ENCODE measurements around the gene KCNK6. TPM values are rescaled to one million over a fixed set of nuclear protein-coding genes. Genes with fewer than 3 reads are reported as not detected.
"Not testable (repeated sequence)": the region's sequence is repeated elsewhere in the genome, so short reads cannot be mapped to it uniquely, and the experiment has no call there.

Gene KCNK6
- total RNA-seq, 4 donors from 2014 or later: 0.67 to 4.4 (median 1.2) TPM

DNA sequence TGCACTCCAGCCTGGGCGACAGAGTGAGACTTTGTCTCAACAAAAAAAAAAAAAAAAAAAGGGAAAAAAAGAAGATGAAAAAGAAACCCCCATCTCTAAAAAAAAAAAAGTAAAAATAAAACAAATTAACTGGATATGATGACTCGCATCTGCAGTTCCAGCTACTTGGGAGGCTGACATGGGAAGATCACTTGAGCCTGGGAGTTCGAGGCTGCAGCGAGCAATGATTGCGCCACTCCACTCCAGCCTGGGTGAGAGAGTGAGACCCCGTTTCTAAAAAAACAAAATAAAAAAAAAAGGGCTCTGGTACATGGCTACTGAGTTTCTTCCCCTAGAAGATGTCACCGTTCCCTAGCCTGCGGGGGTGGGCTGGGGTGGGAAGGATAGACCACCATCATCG, 13.6 kb downstream of the KCNK6 start:
- intact Hi-C loops (cut with DNase I): no loop called here
- TF ChIP-seq POLR2A (IDR thresholded peaks at IDR 0.05): no peak

DNA sequence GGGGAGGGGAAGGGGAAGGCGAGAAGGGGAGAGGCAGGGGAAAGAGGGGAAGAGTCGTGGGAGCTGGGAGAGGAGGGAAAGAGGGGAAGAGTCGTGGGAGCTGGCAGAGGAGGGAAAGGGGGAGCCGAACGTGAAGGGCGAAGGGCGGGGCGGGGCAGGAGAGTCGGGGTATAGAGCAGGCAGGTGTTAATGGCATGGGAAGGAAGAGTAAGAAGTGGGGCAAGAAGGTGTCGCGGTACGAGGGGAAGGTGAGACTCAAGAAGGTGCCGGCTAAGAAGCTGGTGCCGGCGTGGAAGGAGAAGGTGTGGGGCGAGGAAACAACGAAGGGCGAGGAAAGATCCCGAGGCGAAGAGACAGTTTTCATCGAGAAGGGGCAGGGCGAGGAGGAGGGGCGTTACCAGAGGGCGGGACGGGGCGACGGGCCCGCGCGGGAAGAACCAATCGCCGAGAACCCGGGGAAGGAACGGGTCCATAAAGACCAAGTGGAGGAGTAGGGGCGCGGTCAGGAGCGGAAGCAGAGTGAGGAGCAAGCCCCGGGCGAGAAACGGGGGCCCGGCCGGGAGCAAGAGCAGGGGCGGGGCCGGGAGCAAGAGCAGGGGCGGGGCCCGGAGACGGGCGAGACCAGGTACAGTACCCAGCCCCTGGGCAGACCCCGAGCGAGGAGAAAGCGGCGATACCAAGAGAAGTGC, 16.4 kb downstream of the KCNK6 start:
- DNase-seq: peak; percentile 96
- intact Hi-C loops (cut with DNase I): loop anchor here (2.0 to 5.0 kb wide), 2 partner anchors 36 to 91 kb away; partner anchors contain the start of gene PSMD8
- WGBS, 2 donors: 1 to 2% methylated on average over 52 of the region's 52 CpGs
- TF ChIP-seq POLR2A (IDR thresholded peaks at IDR 0.05): peak in 1 of 2 donors; percentile 70
- TF ChIP-seq, protein P1, sequence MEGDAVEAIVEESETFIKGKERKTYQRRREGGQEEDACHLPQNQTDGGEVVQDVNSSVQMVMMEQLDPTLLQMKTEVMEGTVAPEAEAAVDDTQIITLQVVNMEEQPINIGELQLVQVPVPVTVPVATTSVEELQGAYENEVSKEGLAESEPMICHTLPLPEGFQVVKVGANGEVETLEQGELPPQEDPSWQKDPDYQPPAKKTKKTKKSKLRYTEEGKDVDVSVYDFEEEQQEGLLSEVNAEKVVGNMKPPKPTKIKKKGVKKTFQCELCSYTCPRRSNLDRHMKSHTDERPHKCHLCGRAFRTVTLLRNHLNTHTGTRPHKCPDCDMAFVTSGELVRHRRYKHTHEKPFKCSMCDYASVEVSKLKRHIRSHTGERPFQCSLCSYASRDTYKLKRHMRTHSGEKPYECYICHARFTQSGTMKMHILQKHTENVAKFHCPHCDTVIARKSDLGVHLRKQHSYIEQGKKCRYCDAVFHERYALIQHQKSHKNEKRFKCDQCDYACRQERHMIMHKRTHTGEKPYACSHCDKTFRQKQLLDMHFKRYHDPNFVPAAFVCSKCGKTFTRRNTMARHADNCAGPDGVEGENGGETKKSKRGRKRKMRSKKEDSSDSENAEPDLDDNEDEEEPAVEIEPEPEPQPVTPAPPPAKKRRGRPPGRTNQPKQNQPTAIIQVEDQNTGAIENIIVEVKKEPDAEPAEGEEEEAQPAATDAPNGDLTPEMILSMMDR (IDR thresholded peaks at IDR 0.05): no peak
- Histone ChIP-seq H3K4me3 (replicated peaks in 1 of 3) (peak overlapping the region; percentile 6 to 90 (median 78)), H3K27me3 (no peaks in the 10 kb centered on the region), H3K27ac (peak overlapping the region; percentile 91 to 94 (median 94)), H3K4me1 (peaks cover 9 to 15% of the 10 kb centered on the region in 2 donors), H3K36me3 (no peaks in the 10 kb centered on the region), H3K9me3 (no peaks in the 10 kb centered on the region)

More for the DNA sequence above, 13.6 kb downstream of the KCNK6 start:
- H3K36me3 ChIP-seq: no peaks in the 10 kb centered on the region
- WGBS, 2 donors: 78 to 80% methylated on average over 9 of the region's 9 CpGs
- H3K27me3 ChIP-seq: no peaks in the 10 kb centered on the region
- no peak overlapping the region for H3K27ac ChIP-seq
- H3K4me3 ChIP-seq (replicated peaks in 1 of 3): no peak overlapping the region
- no peak for DNase-seq
- H3K4me1 ChIP-seq: peaks cover 9 to 11% of the 10 kb centered on the region in 2 donors
- no peaks in the 10 kb centered on the region for H3K9me3 ChIP-seq

DNA sequence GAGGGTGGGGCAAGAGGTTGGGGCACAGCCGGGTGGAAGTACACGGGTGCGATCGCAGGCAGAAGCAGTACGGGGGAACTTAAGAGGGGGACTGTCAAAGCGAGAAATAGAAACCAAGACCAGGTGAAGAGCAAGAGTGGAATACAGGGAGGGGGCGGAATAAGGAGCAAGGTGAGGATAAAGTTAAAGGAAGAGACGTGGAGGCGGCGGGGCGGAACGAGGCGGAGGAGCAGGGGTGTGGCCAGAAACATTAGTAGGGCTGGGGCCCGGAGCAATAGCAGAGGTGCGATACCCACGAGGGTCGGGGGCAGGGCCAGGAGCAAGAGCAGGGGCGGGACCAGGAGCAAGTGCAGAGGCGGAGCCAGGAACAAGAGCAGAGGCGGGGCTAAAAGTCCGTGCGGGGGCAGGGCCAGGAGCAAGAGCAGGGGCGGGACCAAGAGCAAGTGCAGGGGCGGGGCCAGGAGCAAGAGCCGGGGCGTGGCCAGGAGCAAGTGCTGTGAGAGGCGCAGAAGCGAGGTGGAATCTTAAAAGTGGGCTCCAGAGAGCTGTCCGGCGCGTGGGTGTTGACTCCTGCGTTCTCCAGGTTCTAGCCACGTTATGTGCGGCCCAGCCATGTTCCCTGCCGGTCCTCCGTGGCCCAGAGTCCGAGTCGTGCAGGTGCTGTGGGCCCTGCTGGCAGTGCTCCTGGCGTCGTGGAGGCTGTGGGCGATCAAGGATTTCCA, 17.2 kb downstream of the KCNK6 start:
- Histone ChIP-seq H3K27ac (peak overlapping the region; percentile 91 to 94 (median 94)), H3K9me3 (no peaks in the 10 kb centered on the region), H3K36me3 (no peaks in the 10 kb centered on the region), H3K4me1 (peaks cover 9 to 15% of the 10 kb centered on the region in 2 donors), H3K4me3 (replicated peaks in 1 of 3) (peak overlapping the region; percentile 6 to 90 (median 78)), H3K27me3 (no peaks in the 10 kb centered on the region)
- WGBS, 2 donors: 2 to 3% methylated on average over 24 to 41 of the region's 41 CpGs
- DNase-seq: peak; percentile 96 to 97
- peak in 1 of 2 donors; percentile 57 for TF ChIP-seq POLR2A (IDR thresholded peaks at IDR 0.05)
- TF ChIP-seq, protein P1 (IDR thresholded peaks at IDR 0.05): no peak
- intact Hi-C loops (cut with DNase I): loop anchor here (5.0 kb wide), 1 partner anchor 36 kb away; the partner anchor contains the start of gene PSMD8

DNA sequence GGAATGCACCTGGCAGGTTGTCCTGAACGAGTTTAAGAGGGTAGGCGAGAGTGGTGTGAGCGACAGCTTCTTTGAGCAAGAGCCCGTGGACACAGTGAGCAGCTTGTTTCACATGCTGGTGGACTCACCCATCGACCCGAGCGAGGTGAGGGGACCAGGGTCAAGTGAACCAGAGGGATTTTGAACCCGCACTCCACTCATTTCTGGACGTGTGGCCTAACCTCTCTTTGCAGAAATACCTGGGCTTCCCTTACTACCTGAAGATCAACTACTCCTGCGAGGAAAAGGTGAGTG, 17.7 kb downstream of the KCNK6 start:
- intact Hi-C loops (cut with DNase I): loop anchor here (5.0 kb wide), 1 partner anchor 35 kb away; the partner anchor contains the start of gene PSMD8
- peaks cover 9 to 15% of the 10 kb centered on the region in 2 donors for H3K4me1 ChIP-seq
- no peaks in the 10 kb centered on the region for H3K9me3 ChIP-seq
- no peaks in the 10 kb centered on the region for H3K36me3 ChIP-seq
- DNase-seq: peak in 1 of 2 donors; percentile 89
- TF ChIP-seq, protein P1 (IDR thresholded peaks at IDR 0.05): no peak
- TF ChIP-seq POLR2A (IDR thresholded peaks at IDR 0.05): no peak
- peak overlapping the region in 2 of 3 donors; percentile 2 to 78 for H3K4me3 ChIP-seq (replicated peaks in 1 of 3)
- H3K27me3 ChIP-seq: no peaks in the 10 kb centered on the region
- H3K27ac ChIP-seq: peak overlapping the region; percentile 31 to 94 (median 91)
- 30 to 45% methylated on average over 10 of the region's 10 CpGs for WGBS, 2 donors

DNA sequence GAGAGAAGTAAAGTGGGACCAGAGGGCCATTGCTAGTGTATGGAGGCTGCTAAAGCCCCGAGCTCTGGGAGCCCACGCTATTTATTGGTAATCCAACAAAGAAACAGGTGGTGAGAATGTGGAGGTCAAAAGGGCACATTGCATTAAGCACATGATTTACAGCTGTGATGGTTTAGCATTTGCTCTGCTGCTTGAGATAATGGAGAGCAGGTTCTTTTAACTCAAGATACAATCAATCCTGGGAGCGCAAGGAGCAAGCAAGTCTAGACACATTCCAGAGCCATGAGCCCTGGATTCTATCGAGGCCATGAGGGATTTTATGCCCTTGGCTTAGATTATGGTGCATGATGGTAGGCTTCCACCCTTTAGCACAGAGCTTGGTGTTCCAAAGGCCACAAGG, 19.4 kb downstream of the KCNK6 start:
- not testable (repeated sequence) for H3K36me3 ChIP-seq; H3K27me3 ChIP-seq; H3K27ac ChIP-seq; H3K9me3 ChIP-seq; H3K4me3 ChIP-seq (replicated peaks in 1 of 3); DNase-seq
- intact Hi-C loops (cut with DNase I): loop anchor here (5.0 kb wide), 1 partner anchor 33 kb away; the partner anchor contains the start of gene PSMD8
- WGBS, 2 donors: 64 to 80% methylated on average over 4 of the region's 4 CpGs
- peaks cover 9 to 15% of the 10 kb centered on the region in 2 donors for H3K4me1 ChIP-seq

DNA sequence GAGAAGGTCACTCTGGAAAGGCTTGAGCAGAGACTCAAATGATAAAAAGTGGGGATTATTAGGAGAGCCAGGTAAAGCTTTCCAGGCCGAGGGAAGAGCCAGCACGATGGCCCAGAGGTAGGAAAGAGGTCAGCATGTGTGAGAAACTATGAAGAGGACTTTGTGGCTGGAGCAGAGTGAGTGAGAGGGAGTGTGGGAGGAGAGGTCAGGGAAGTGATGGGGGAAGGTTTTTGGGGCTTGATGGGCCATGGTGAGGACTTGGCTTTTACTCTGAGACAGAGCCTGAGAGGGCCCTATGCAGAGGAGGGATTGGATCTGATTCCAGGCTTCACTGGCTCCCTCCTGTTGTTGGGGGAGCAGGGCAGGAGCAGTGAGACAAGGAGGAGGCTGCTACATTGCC, 21.3 kb downstream of the KCNK6 start:
- no peaks in the 10 kb centered on the region for H3K36me3 ChIP-seq
- TF ChIP-seq POLR2A (IDR thresholded peaks at IDR 0.05): no peak
- TF ChIP-seq, protein P1 (IDR thresholded peaks at IDR 0.05): no peak
- 90% methylated on average over 2 of the region's 2 CpGs for WGBS, 2 donors
- no peaks in the 10 kb centered on the region for H3K27me3 ChIP-seq
- no peak overlapping the region for H3K27ac ChIP-seq
- H3K4me3 ChIP-seq (replicated peaks in 1 of 3): no peak overlapping the region
- H3K9me3 ChIP-seq: no peaks in the 10 kb centered on the region
- intact Hi-C loops (cut with DNase I): no loop called here
- no peak for DNase-seq
- peaks cover 9 to 15% of the 10 kb centered on the region in 2 donors for H3K4me1 ChIP-seq

Data from thyroid gland (tissue), 4 donors.